ENCODE measurements around the gene IL17REL.
A peak's percentile ranks its signal among the peaks of the same experiment; 100 is the strongest.

The IL17REL gene

GRCh38 chr22:49960159-49961004 lies 52.2 kb downstream of the IL17REL start, which contains the start of gene PIM3:
Gene PIM3, plus strand, starts transcription at chr22:49960772. Its CDS starts 176 bp downstream, at chr22:49960948.
- no peak for TF ChIP-seq CTCF (IDR thresholded peaks at IDR 0.05; ENCODE audit: low read depth, low read length)
- DNase-seq (ENCODE audit: extremely low read depth, low read depth), result peak; percentile 94

- DNase-seq (ENCODE audit: extremely low read depth, low read depth), result no peak
- no peak for TF ChIP-seq CTCF (IDR thresholded peaks at IDR 0.05; ENCODE audit: low read depth, low read length)
Measured at GRCh38 chr22:49959782-49960158, 52.8 kb downstream of the IL17REL start.

GRCh38 chr22:49958931-49959781 lies 53.4 kb downstream of the IL17REL start:
- DNase-seq (ENCODE audit: extremely low read depth, low read depth), result no peak
- no peak for TF ChIP-seq CTCF (IDR thresholded peaks at IDR 0.05; ENCODE audit: low read depth, low read length)

GRCh38 chr22:49958366-49958921 lies 54.1 kb downstream of the IL17REL start:
- DNase-seq (ENCODE audit: extremely low read depth, low read depth), result no peak
- TF ChIP-seq CTCF (IDR thresholded peaks at IDR 0.05; ENCODE audit: low read depth, low read length), result no peak

GRCh38 chr22:49957826-49958365 lies 54.7 kb downstream of the IL17REL start:
- no peak for TF ChIP-seq CTCF (IDR thresholded peaks at IDR 0.05; ENCODE audit: low read depth, low read length)
- no peak for DNase-seq (ENCODE audit: extremely low read depth, low read depth)

GRCh38 chr22:49956914-49957825 lies 55.4 kb downstream of the IL17REL start:
- DNase-seq (ENCODE audit: extremely low read depth, low read depth), result no peak
- no peak for TF ChIP-seq CTCF (IDR thresholded peaks at IDR 0.05; ENCODE audit: low read depth, low read length)
